SKM-1 (cell line): ENCODE results near the gene SFSWAP.
"Not testable (repeated sequence)": the region's sequence is repeated elsewhere in the genome, so short reads cannot be mapped to it uniquely, and the experiment has no call there.

ENCODE experiments used
- DNase-seq: peaks from one replicate; lab custom pipeline; 2025; ENCODE audit not compliant: unreplicated experiment; lab: John Stamatoyannopoulos, UW

The SFSWAP gene

DNA sequence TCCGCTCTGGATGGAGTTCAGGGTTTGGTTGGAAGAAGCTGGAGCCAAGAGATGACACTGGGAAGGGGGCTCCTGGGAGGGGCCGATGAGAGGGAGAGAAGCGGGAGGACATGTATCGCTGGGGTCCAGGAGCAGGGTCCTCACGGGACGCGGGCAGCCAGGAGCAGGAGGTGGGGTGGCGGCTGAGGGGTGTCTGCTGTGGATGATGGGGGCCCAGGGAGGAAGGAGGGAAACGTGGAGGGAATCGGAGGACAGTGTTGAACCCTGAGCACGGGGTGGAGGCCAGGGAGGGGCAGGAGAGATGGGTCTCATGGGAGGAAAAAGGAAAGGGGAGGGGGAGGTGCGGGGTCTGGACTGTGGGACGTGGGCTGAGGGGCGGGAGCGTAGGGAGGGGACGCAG, 31.7 kb upstream of the SFSWAP start:
- not testable (repeated sequence) for DNase-seq

GRCh38 chr12:131679816-131680215, 31.1 kb upstream of the SFSWAP start:
- not testable (repeated sequence) for DNase-seq

DNA sequence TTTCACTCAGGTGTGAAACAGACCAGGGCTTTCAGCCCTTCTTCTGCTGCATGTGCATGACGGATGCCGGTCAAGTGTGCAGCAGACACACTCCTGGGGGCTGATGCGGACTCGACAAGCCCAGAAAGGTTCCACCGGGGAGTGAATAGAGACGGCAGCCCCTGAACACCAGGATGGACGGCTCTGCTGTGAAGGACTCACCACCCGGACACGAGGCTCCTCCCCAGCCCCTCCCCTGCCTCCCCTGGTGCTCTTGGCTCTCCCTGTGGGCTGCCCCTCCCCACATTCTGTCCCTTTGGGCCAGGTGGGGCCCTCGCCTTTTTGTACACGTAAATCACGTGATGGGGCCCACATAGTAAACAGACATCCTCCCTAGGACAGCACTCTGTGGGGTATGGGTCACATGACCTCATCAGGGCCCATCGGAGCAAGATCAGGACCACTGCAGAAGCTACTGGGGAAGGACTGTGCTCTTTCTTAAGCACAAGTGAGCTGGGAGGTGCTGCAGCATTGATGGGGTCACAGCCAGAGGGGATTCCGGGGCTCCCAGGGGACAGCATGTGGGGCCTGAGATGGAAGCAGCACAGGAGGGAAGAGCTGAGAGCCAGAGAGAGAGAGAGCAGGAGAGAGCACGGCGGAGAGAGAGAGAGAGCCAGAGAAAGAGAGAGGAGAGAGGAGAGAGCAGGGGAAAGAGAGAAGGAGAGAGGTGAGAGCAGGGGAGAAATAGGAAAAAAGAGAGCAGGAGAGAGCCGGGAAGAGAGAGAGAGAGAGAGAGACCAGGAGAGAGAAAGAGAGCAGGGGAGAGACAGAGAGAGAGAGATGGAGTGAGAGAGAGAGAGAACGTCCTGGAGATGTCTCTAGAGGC, 30.3 kb upstream of the SFSWAP start:
- DNase-seq: not testable (repeated sequence)

DNA sequence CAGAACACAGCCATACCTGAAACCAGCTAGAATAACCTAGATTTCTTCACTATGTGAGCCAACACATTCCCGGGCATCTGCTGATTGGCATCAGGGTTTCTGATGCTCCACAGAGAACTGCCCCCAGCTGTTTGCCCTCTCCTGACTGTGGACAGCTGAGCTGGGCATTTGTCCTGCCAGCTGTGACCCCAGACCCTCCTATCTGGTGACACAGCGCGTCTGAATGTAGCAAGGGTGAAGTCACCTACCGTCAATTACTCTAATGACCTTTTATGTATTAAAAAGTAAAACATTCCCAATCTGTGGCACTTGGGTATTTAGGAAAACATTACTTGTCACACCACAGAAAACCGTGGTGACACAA, 29.7 kb upstream of the SFSWAP start:
- no peak for DNase-seq

DNA sequence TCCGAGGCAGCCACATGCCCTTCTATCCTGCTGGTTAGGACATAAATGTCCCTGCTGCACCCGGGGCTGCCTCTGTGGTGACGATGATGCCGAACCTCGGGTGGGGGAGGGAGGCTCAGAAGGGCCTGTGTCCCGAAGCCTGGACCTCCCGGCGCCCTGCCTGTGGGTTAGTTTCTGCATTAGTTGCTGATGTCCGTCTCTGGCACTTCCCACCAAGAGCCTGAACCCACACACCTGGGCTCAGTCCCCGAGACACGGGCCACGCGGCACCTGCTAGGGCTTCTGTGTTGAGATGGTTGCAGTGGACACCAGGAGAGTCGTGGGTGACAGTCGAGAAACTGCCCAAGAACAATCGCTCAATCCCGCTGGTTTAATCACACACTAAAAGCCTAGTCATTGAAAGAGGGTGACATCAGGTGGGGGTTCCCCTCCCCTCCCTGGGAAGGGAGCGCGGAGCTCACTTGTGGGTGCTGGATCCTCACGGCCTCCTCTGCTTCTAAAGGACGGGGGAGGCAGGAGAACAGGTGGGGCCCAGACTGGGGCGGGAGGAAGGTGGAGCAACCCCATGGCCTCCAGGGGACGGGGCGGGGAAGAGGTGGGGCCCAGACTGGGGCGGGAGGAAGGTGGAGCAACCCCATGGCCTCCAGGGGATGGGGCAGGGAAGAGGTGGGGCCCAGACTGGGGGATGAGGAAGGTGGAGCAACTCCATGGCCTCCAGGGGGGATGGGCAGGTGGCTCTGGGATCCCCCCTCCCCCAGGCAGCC, 29.0 kb upstream of the SFSWAP start:
- DNase-seq: not testable (repeated sequence)

- no peak for DNase-seq
Observed at GRCh38 chr12:131682510-131682895, 28.4 kb upstream of the SFSWAP start.

- DNase-seq: no peak
Observed at GRCh38 chr12:131683266-131684014, 27.4 kb upstream of the SFSWAP start.

GRCh38 chr12:131684015-131684725, 26.7 kb upstream of the SFSWAP start:
- no peak for DNase-seq

- DNase-seq: no peak
Observed at GRCh38 chr12:131687346-131688125, 23.4 kb upstream of the SFSWAP start.

- no peak for DNase-seq
Observed at GRCh38 chr12:131688131-131688844, 22.6 kb upstream of the SFSWAP start.

GRCh38 chr12:131688845-131689154, 22.1 kb upstream of the SFSWAP start:
- DNase-seq: no peak

DNA sequence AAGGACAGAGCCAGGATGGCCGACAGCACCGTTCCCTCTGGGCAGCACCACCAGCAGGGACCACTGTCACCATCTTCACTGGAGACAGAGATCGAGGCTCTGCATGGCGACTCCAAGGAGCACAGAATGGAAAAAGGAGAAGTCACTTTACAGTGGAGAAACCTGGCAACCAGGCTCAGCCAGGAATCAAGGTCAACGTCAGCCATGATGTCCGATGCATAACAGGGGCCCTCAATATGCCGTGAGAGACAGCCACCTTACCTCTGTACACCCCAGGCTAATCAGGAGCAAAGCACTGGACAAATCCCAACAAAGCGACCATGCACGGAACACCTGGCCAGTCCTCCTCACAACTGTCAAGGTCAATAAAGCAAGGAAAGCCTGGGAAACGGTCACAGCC, 20.6 kb upstream of the SFSWAP start:
- DNase-seq: no peak

DNA sequence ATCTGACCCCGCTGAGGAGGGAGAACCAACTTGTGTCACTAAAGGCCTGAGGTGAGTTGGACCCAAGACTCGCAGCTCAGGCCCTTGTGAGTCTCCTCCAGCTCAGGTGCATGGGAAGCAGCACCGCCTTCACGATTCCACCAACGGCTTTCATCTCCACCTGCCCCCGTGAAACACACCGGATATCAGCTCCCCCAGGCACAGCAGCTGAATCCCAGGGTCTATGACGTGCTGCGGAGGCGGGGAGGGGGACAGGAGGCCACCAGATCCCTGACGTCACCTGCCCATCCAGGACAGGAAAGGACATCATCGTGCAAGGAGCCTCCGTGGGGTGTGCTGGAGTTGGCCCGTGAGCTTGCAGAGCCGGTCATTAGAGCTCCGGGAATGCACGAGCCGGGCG, 18.5 kb upstream of the SFSWAP start:
- DNase-seq: no peak

GRCh38 chr12:131693149-131693548, 17.7 kb upstream of the SFSWAP start:
- no peak for DNase-seq

GRCh38 chr12:131694116-131694838, 16.6 kb upstream of the SFSWAP start:
- no peak for DNase-seq

GRCh38 chr12:131695968-131696367, 14.9 kb upstream of the SFSWAP start:
- DNase-seq: no peak

- no peak for DNase-seq
Observed at GRCh38 chr12:131698286-131698685, 12.6 kb upstream of the SFSWAP start.

- no peak for DNase-seq
Observed at GRCh38 chr12:131699434-131699833, 11.5 kb upstream of the SFSWAP start.

DNA sequence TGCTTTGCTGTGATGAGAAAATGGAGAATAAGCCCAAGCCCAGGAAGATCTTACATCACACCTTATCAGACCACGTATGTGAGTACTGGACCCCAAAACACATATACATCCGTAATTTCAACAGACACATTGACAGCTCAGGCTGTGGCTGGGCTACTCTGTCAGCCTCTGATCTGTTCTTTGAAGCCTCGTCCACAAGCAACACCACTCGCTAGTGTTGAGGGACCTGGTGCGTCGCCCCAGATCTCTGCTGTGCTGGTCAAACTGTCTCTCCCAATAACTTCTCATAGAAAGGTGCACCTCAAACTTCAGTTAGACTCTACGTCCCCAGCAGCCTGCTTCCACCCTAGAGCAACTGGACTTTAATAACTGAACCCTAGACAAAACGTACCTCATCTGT, 10.6 kb upstream of the SFSWAP start:
- no peak for DNase-seq
